Sigmoid colon (tissue), 7 donors: ENCODE measurements around the gene GREB1. TPM values are rescaled to one million over a fixed set of nuclear protein-coding genes. Genes with fewer than 3 reads are reported as not detected.
A peak's percentile ranks its signal among the peaks of the same experiment; 100 is the strongest.

Experiments
- DNase-seq: peaks from one replicate; pipeline ENCODE4 v3.0.0-alpha.2; 2019
- H3K27ac ChIP-seq, 4 donors: fragments of 200-600 bp; sonication (generic); one replicate each; pipeline ENCODE4 v1.5.1; 2016 to 2019; ENCODE audit warnings: mild to moderate bottlenecking in 1 of 4
- H3K27me3 ChIP-seq, 3 donors: fragments of 200-600 bp; sonication (generic); one replicate each; pipeline ENCODE4 v1.5.1; 2019; ENCODE audit warnings: mild to moderate bottlenecking in 1 of 3
- H3K36me3 ChIP-seq, 4 donors: fragments of 200-600 bp; sonication (generic); one replicate each; pipeline ENCODE4 v1.5.1; 2016 to 2019
- H3K4me1 ChIP-seq, 4 donors: fragments of 200-600 bp; sonication (generic); one replicate each; pipeline ENCODE4 v1.5.1; 2017 to 2019
- H3K4me3 ChIP-seq, 4 donors: fragments of 200-600 bp; sonication (generic); one replicate each; pipeline ENCODE4 v1.5.1; 2017 to 2019; ENCODE audit warnings: mild to moderate bottlenecking in 2 of 4, moderate library complexity in 1 of 4
- H3K9me3 ChIP-seq, 4 donors: fragments of 200-600 bp in 3 of 4; sonication (generic) in 3 of 4; one replicate each; pipeline versions ENCODE4 v1.5.1 to v1.6.1; 2013 to 2019
- CTCF ChIP-seq, 4 experiments: fragments of 450-650 bp in 3 of 4; fragments of 200-600 bp in 1 of 4; IDR thresholded peaks; one replicate each; pipeline ENCODE4 v1.5.1; 2016 to 2019; ENCODE audit warnings: antibody characterized with exemption in 4 of 4, mild to moderate bottlenecking in 3 of 4, moderate library complexity in 2 of 4
- EP300 ChIP-seq, 4 donors: sonication (generic); formaldehyde crosslinking; IDR thresholded peaks; one replicate each; pipeline ENCODE4 v1.6.1; 2017; ENCODE audit warnings: antibody characterized with exemption in 4 of 4
- POLR2A ChIP-seq, 2 donors: fragments of 450-650 bp; IDR thresholded peaks; one replicate each; pipeline ENCODE4 v1.6.1; 2016; ENCODE audit warnings: antibody characterized with exemption in 2 of 2, mild to moderate bottlenecking in 2 of 2, moderate library complexity in 2 of 2
- POLR2AphosphoS5 ChIP-seq, 4 donors: sonication (generic); formaldehyde crosslinking; IDR thresholded peaks; one replicate each; pipeline ENCODE4 v1.6.1; 2017; ENCODE audit warnings: antibody characterized with exemption in 4 of 4
- WGBS, 2 donors: extraction: QIAGEN DNeasy Blood & Tissue Kit; methylation state at CpG; one replicate each; pipeline ENCODE4 v1.1.7; 2013; 5-methylcytosine and 5-hydroxymethylcytosine counted together
- intact Hi-C: fragments of 100-400 bp; cut with DNase I; formaldehyde crosslinking; loops from one replicate; pipeline ENCODE4 v1.15.1; 2023
- polyA plus RNA-seq, 3 donors: library from polyadenylated mRNA; stranded (reverse); fragments of 200-250 nt; gene quantifications; one replicate each; pipeline ENCODE4 v1.2.3, GENCODE V29; 2013
- total RNA-seq, 4 donors: library from RNA; depleted of rRNA; stranded (reverse); fragments of >200 nt; gene quantifications; one replicate each; pipeline ENCODE4 v1.1.0, GENCODE V29; 2016
- donor health status: healthy with polysubstance abuse.
- donor health status: Bipolar disorder and iron deficiency.
- donor health status: healthy.

Gene GREB1
- total and polyA plus RNA-seq, 7 donors = 0.28 to 2.5 (median 1.1) TPM; not detected in 1

- H3K27ac ChIP-seq = peak overlapping the region in 1 of 4 donors; percentile 11
- peaks cover 0 to 11% (median under 1%) of the 10 kb centered on the region in 4 donors for H3K4me1 ChIP-seq
- H3K36me3 ChIP-seq = no peaks in the 10 kb centered on the region
- no peak overlapping the region for H3K4me3 ChIP-seq
- WGBS, 2 donors = 75 to 83% methylated on average over 2 of the region's 2 CpGs
- intact Hi-C loops = no loop called here
- TF ChIP-seq EP300 (IDR thresholded peaks at IDR 0.05) (no peak), POLR2AphosphoS5 (IDR thresholded peaks at IDR 0.05) (no peak), POLR2A (IDR thresholded peaks at IDR 0.05) (no peak), CTCF (IDR thresholded peaks at IDR 0.05) (no peak)
- no peak for DNase-seq
- H3K27me3 ChIP-seq = no peaks in the 10 kb centered on the region
- H3K9me3 ChIP-seq = no peaks in the 10 kb centered on the region
Observed at GRCh38 chr2:11507517-11507916, 26.3 kb upstream of the GREB1 start.

- no peaks in the 10 kb centered on the region for H3K9me3 ChIP-seq
- 68 to 70% methylated on average over 8 of the region's 8 CpGs for WGBS, 2 donors
- no peaks in the 10 kb centered on the region for H3K36me3 ChIP-seq
- peak overlapping the region in 1 of 4 donors; percentile 11 for H3K27ac ChIP-seq
- no peak overlapping the region for H3K4me3 ChIP-seq
- no peak for TF ChIP-seq POLR2AphosphoS5 (IDR thresholded peaks at IDR 0.05)
- no peak for TF ChIP-seq EP300 (IDR thresholded peaks at IDR 0.05)
- no peak for TF ChIP-seq CTCF (IDR thresholded peaks at IDR 0.05)
- TF ChIP-seq POLR2A (IDR thresholded peaks at IDR 0.05) = no peak
- no peaks in the 10 kb centered on the region for H3K27me3 ChIP-seq
- H3K4me1 ChIP-seq = peaks cover 0 to 11% (median 1%) of the 10 kb centered on the region in 4 donors
- intact Hi-C loops = no loop called here
- DNase-seq = no peak
Observed at GRCh38 chr2:11508279-11508678, 25.6 kb upstream of the GREB1 start.

GRCh38 chr2:11509657-11510360 is 24.0 kb upstream of the GREB1 start:
- Histone ChIP-seq H3K4me3 (no peak overlapping the region), H3K4me1 (peaks cover 0 to 11% (median 1%) of the 10 kb centered on the region in 4 donors), H3K36me3 (no peaks in the 10 kb centered on the region), H3K9me3 (no peaks in the 10 kb centered on the region), H3K27me3 (no peaks in the 10 kb centered on the region), H3K27ac (no peak overlapping the region)
- intact Hi-C loops = no loop called here
- TF ChIP-seq POLR2A (IDR thresholded peaks at IDR 0.05) = no peak
- 80 to 81% methylated on average over 3 of the region's 3 CpGs for WGBS, 2 donors
- no peak for DNase-seq

- Histone ChIP-seq H3K4me1 (peaks cover 0 to 10% (median 1%) of the 10 kb centered on the region in 4 donors), H3K27ac (no peak overlapping the region), H3K36me3 (no peaks in the 10 kb centered on the region), H3K4me3 (no peak overlapping the region), H3K9me3 (no peaks in the 10 kb centered on the region), H3K27me3 (no peaks in the 10 kb centered on the region)
- intact Hi-C loops = no loop called here
- WGBS, 2 donors = 64 to 73% methylated on average over 5 of the region's 5 CpGs
- DNase-seq = no peak
- no peak for TF ChIP-seq EP300 (IDR thresholded peaks at IDR 0.05)
- no peak for TF ChIP-seq CTCF (IDR thresholded peaks at IDR 0.05)
- no peak for TF ChIP-seq POLR2A (IDR thresholded peaks at IDR 0.05)
- no peak for TF ChIP-seq POLR2AphosphoS5 (IDR thresholded peaks at IDR 0.05)
Observed at GRCh38 chr2:11512431-11512830, 21.4 kb upstream of the GREB1 start.

- no peak overlapping the region for H3K27ac ChIP-seq
- intact Hi-C loops = no loop called here
- 95 to 96% methylated on average over 5 of the region's 5 CpGs for WGBS, 2 donors
- H3K9me3 ChIP-seq = no peaks in the 10 kb centered on the region
- peaks cover 0 to 3% (median under 1%) of the 10 kb centered on the region in 4 donors for H3K4me1 ChIP-seq
- H3K4me3 ChIP-seq = no peak overlapping the region
- no peak for TF ChIP-seq POLR2AphosphoS5 (IDR thresholded peaks at IDR 0.05)
- no peak for TF ChIP-seq POLR2A (IDR thresholded peaks at IDR 0.05)
- no peak for TF ChIP-seq EP300 (IDR thresholded peaks at IDR 0.05)
- TF ChIP-seq CTCF (IDR thresholded peaks at IDR 0.05) = no peak
- no peaks in the 10 kb centered on the region for H3K27me3 ChIP-seq
- DNase-seq = no peak
- H3K36me3 ChIP-seq = no peaks in the 10 kb centered on the region
Observed at GRCh38 chr2:11513319-11513718, 20.5 kb upstream of the GREB1 start.
